H1 (cell line): Measurements from ENCODE around the gene LY6G5C.

Experiments used
- BRCA1 ChIP-seq: IDR thresholded peaks from 2 replicates; pipeline ENCODE4 v1.6.1; 2012; ENCODE audit warnings: low read depth, low read length, improper control_type of control experiment
- EGR1 ChIP-seq: IDR thresholded peaks from 2 replicates; pipeline ENCODE4 v1.6.1; 2011; ENCODE audit warnings: low read depth, low read length, borderline replicate concordance
- GABPA ChIP-seq: IDR thresholded peaks from 2 replicates; pipeline ENCODE4 v1.6.1; 2011; ENCODE audit warnings: mild to moderate bottlenecking, low read length, moderate library complexity, borderline replicate concordance; ENCODE audit not compliant: insufficient read depth
- KDM1A ChIP-seq: fragments of 200-600, 300-600 bp; sonication (generic); IDR thresholded peaks from 2 replicates; pipeline ENCODE4 v1.7.1; 2016; ENCODE audit warnings: mild to moderate bottlenecking, low read length, borderline replicate concordance
- KDM4A ChIP-seq: IDR thresholded peaks from one replicate; pipeline ENCODE4 v1.7.1; 2012; ENCODE audit warnings: low read depth, mild to moderate bottlenecking, moderate library complexity, low read length, inconsistent platforms; ENCODE audit not compliant: severe bottlenecking
- POLR2A ChIP-seq, 2 experiments: IDR thresholded peaks; 1 replicate in 1 of 2; 2 replicates in 1 of 2; pipeline ENCODE4 v1.6.1; 2011; ENCODE audit warnings: low read depth in 2 of 2, low read length in 2 of 2, mild to moderate bottlenecking in 2 of 2; ENCODE audit errors: control extremely low read depth in 1 of 2
- SP1 ChIP-seq: IDR thresholded peaks from 2 replicates; pipeline ENCODE4 v1.6.1; 2011; ENCODE audit warnings: low read depth, low read length
- SP2 ChIP-seq: IDR thresholded peaks from 2 replicates; pipeline ENCODE4 v1.6.1; 2012; ENCODE audit warnings: mild to moderate bottlenecking, low read length, inconsistent platforms
- TAF1 ChIP-seq: IDR thresholded peaks from 2 replicates; pipeline ENCODE4 v1.6.1; 2011; ENCODE audit warnings: mild to moderate bottlenecking, low read depth, low read length
- YY1 ChIP-seq: IDR thresholded peaks from 2 replicates; pipeline ENCODE4 v1.6.1; 2011; ENCODE audit warnings: low read depth, mild to moderate bottlenecking, low read length
- ZNF274 ChIP-seq: IDR thresholded peaks from 2 replicates; pipeline ENCODE4 v1.7.0; 2012; ENCODE audit warnings: low read length, borderline replicate concordance; ENCODE audit errors: extremely low read depth
- TF ChIP-seq, protein P1 (sequence below), 3 experiments: IDR thresholded peaks; 1 replicate in 2 of 3; 2 replicates in 1 of 3; pipeline versions ENCODE4 v1.5.1 to v1.6.1; 2011; ENCODE audit warnings: low read length in 3 of 3, mild to moderate bottlenecking in 3 of 3, inconsistent platforms in 2 of 3, low read depth in 1 of 3, moderate library complexity in 1 of 3; ENCODE audit not compliant: insufficient read depth in 1 of 3; ENCODE audit errors: control extremely low read depth in 1 of 3
- TF ChIP-seq, protein P2 (sequence below): IDR thresholded peaks from 2 replicates; pipeline ENCODE4 v1.6.1; 2012; ENCODE audit warnings: low read length, inconsistent platforms
- TF ChIP-seq, protein P3 (sequence below): IDR thresholded peaks from 2 replicates; pipeline ENCODE4 v1.6.1; 2012; ENCODE audit warnings: inconsistent platforms

DNA sequence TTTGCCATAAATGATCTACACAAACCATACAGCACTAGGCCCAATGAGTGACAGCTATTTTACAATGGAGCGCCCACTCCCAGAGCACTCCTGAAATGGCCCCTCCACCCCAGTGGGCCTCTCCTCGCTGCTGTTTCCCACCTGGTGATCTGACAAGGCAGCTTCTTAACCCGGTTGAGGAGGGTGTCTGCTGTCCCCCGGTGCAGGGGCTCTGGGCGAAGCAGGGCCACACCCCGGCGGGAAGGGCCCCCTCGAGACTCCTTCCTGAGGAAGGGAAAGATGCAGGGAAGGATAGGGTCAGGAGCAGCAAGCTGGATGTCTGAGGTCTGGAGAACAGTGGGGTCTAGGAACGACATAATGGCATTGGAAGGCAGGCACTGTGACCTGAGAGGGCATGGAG lies 12.0 kb upstream of the LY6G5C start:
- TF ChIP-seq, protein P1, sequence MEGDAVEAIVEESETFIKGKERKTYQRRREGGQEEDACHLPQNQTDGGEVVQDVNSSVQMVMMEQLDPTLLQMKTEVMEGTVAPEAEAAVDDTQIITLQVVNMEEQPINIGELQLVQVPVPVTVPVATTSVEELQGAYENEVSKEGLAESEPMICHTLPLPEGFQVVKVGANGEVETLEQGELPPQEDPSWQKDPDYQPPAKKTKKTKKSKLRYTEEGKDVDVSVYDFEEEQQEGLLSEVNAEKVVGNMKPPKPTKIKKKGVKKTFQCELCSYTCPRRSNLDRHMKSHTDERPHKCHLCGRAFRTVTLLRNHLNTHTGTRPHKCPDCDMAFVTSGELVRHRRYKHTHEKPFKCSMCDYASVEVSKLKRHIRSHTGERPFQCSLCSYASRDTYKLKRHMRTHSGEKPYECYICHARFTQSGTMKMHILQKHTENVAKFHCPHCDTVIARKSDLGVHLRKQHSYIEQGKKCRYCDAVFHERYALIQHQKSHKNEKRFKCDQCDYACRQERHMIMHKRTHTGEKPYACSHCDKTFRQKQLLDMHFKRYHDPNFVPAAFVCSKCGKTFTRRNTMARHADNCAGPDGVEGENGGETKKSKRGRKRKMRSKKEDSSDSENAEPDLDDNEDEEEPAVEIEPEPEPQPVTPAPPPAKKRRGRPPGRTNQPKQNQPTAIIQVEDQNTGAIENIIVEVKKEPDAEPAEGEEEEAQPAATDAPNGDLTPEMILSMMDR (IDR thresholded peaks at IDR 0.05; ENCODE audit: control extremely low read depth in 1 of 3, insufficient read depth in 1 of 3, low read depth in 1 of 3, low read length in 3 of 3): no peak
- TF ChIP-seq GABPA (no peak), POLR2A (IDR thresholded peaks at IDR 0.05; ENCODE audit: control extremely low read depth in 1 of 2, low read depth in 2 of 2, low read length in 2 of 2) (no peak), KDM1A (no peak), TAF1 (no peak), YY1 (no peak), BRCA1 (no peak), SP1 (no peak), ZNF274 (no peak), KDM4A (no peak), SP2 (no peak), EGR1 (no peak)
- TF ChIP-seq, protein P2, sequence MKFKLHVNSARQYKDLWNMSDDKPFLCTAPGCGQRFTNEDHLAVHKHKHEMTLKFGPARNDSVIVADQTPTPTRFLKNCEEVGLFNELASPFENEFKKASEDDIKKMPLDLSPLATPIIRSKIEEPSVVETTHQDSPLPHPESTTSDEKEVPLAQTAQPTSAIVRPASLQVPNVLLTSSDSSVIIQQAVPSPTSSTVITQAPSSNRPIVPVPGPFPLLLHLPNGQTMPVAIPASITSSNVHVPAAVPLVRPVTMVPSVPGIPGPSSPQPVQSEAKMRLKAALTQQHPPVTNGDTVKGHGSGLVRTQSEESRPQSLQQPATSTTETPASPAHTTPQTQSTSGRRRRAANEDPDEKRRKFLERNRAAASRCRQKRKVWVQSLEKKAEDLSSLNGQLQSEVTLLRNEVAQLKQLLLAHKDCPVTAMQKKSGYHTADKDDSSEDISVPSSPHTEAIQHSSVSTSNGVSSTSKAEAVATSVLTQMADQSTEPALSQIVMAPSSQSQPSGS: no peak
- TF ChIP-seq, protein P3, sequence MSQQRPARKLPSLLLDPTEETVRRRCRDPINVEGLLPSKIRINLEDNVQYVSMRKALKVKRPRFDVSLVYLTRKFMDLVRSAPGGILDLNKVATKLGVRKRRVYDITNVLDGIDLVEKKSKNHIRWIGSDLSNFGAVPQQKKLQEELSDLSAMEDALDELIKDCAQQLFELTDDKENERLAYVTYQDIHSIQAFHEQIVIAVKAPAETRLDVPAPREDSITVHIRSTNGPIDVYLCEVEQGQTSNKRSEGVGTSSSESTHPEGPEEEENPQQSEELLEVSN: no peak
